IgD-negative memory B cell (primary cell): ENCODE data around the gene PIH1D1. TPM values are rescaled to one million over a fixed set of nuclear protein-coding genes. Genes with fewer than 3 reads are reported as not detected.

ENCODE experiments used
- H3K27ac Mint-ChIP-seq, 3 donors: one replicate each; pipeline ENCODE4 v1.8.0; 2020 to 2022; ENCODE audit warnings: mild to moderate bottlenecking in 3 of 3, mixed read lengths in 3 of 3, moderate library complexity in 1 of 3
- H3K27me3 Mint-ChIP-seq: one replicate; pipeline ENCODE4 v1.8.0; 2021; ENCODE audit warnings: mixed read lengths
- H3K36me3 Mint-ChIP-seq: one replicate; pipeline ENCODE4 v1.8.0; 2020; ENCODE audit warnings: mild to moderate bottlenecking, mixed read lengths
- H3K4me1 Mint-ChIP-seq, 3 donors: one replicate each; pipeline ENCODE4 v1.8.0; 2020 to 2022; ENCODE audit warnings: mixed read lengths in 3 of 3, mild to moderate bottlenecking in 1 of 3
- H3K4me3 Mint-ChIP-seq, 4 donors: one replicate each; pipeline ENCODE4 v1.8.0; 2020 to 2022; ENCODE audit warnings: mild to moderate bottlenecking in 4 of 4, mixed read lengths in 4 of 4, moderate library complexity in 3 of 4
- H3K9me3 Mint-ChIP-seq, 3 donors: one replicate each; pipeline ENCODE4 v1.8.0; 2020 to 2021; ENCODE audit warnings: mixed read lengths in 3 of 3, mild to moderate bottlenecking in 1 of 3
- polyA plus RNA-seq: library from polyadenylated mRNA; unstranded; fragments of 300-500 nt; fragmentation: Illumina TruSeq; gene quantifications from one replicate; pipeline ENCODE4 v1.2.3, GENCODE V29; 2021

PIH1D1 gene
- polyA plus RNA-seq, 1 donor from 2014 or later: 98.8 TPM

DNA sequence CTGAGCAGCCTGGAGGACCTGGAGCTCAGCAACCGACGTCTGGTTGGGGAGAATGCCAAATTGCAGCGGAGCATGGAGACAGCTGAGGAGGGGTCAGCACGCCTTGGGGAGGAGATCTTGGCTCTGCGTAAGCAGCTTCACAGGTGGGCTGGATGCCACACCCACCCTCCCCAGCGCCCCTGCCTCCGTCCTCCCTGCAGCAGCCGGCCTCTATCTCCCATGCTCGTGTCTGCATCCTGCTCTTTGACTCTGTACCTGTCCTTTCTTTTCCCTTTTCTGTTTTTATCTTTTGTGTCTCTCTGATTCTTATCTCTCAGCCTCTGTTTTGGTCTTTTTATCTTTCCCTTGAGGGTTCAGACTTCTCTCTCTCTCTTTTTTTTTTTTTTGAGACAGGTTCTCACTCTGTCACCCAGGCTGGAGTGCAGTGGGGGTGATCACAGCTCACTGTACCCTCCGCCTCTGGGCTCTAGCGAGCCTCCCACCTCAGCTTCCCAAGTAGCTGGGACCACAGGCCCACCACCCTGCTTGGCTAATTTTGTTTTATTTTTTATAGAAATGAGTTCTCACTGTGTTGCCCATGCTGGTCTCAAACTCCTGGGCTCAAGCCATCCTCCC lies 53.5 kb downstream of the PIH1D1 start:
- H3K4me3 Mint-ChIP-seq: no peak overlapping the region
- no peak overlapping the region for H3K27ac Mint-ChIP-seq
- peaks cover 0 to 5% (median 3%) of the 10 kb centered on the region in 3 donors for H3K4me1 Mint-ChIP-seq
- peaks cover 1% of the 10 kb centered on the region for H3K27me3 Mint-ChIP-seq
- no peaks in the 10 kb centered on the region for H3K36me3 Mint-ChIP-seq
- no peaks in the 10 kb centered on the region for H3K9me3 Mint-ChIP-seq

DNA sequence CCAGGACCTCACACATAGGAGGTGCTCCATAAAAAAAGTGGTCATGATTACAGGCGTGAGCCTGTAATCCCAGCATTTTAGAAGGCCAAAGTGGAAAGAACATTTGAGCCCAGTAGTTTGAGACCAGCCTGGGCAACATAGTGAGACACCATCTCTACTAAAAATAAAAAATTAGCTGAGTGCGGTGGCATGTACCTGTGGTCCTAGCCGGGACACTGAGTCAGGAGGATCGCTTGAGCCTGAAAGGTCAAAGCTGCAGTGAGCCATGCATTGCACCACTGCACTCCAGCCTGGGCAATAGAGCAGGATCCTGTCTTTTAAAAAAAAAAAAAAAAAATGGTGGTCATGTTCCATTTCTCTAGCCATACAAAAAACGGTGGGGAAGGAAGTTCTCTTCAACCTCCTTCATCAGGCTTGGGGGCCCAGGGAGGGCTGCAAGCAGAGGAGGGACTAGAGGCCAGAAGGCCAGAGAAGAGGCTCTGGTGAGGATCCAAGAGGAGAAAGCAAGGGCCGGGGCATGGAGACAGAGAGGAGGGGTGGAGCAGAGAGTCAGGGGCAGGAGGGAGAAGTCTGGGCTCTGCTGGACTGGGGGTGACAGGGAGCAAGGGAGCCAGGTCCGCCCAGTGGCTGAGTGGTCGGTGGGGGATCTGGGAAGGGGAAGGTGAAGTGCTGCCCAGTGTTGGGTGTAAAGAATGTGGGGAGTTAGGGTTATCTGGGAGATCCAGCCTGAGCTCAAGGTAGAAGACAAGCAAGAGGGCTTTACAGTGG lies 54.7 kb downstream of the PIH1D1 start:
- H3K9me3 Mint-ChIP-seq: no peaks in the 10 kb centered on the region
- H3K36me3 Mint-ChIP-seq: no peaks in the 10 kb centered on the region
- no peak overlapping the region for H3K4me3 Mint-ChIP-seq
- H3K4me1 Mint-ChIP-seq: peaks cover 2 to 7% (median 3%) of the 10 kb centered on the region in 3 donors
- peaks cover 1% of the 10 kb centered on the region for H3K27me3 Mint-ChIP-seq
- H3K27ac Mint-ChIP-seq: no peak overlapping the region

Other genes with a start within 250 kb of the PIH1D1 start
- 11.6 TPM for gene SLC6A16, start 126.6 kb downstream of the PIH1D1 start, polyA plus RNA-seq
- gene CD37, start 116.4 kb downstream of the PIH1D1 start, polyA plus RNA-seq: 754 TPM
- gene TEAD2, start 89.4 kb downstream of the PIH1D1 start, polyA plus RNA-seq: 6.3 TPM
- 1.1 TPM for gene DKKL1, start 87.9 kb downstream of the PIH1D1 start, polyA plus RNA-seq
- not detected for gene KASH5, start 63.6 kb downstream of the PIH1D1 start, polyA plus RNA-seq
- gene PTH2, start 28.4 kb downstream of the PIH1D1 start, polyA plus RNA-seq: not detected
- not detected for gene GFY, start 26.4 kb downstream of the PIH1D1 start, polyA plus RNA-seq
- gene SLC17A7, start 10.3 kb downstream of the PIH1D1 start, polyA plus RNA-seq: not detected
- gene ALDH16A1, start 1.4 kb upstream of the PIH1D1 start, polyA plus RNA-seq: 67.5 TPM
- 24.3 TPM for gene FLT3LG, start 22.4 kb upstream of the PIH1D1 start, polyA plus RNA-seq
- gene RPL13A, start 35.8 kb upstream of the PIH1D1 start, polyA plus RNA-seq: 3,792 TPM
- 3,702 TPM for gene RPS11, start 44.6 kb upstream of the PIH1D1 start, polyA plus RNA-seq
- gene FCGRT, start 60.8 kb upstream of the PIH1D1 start, polyA plus RNA-seq: 60.8 TPM
- gene RCN3, start 76.2 kb upstream of the PIH1D1 start, polyA plus RNA-seq: 3.1 TPM
- gene NOSIP, start 128.7 kb upstream of the PIH1D1 start, polyA plus RNA-seq: 144 TPM
- 0.26 TPM for gene PRRG2, start 129.5 kb upstream of the PIH1D1 start, polyA plus RNA-seq
- gene PRR12, start 139.4 kb upstream of the PIH1D1 start, polyA plus RNA-seq: 0.70 TPM
- 18.4 TPM for gene RRAS, start 188.3 kb upstream of the PIH1D1 start, polyA plus RNA-seq
- 3.4 TPM for gene SCAF1, start 190.4 kb upstream of the PIH1D1 start, polyA plus RNA-seq
- 66.0 TPM for gene IRF3, start 214.0 kb upstream of the PIH1D1 start, polyA plus RNA-seq
- gene BCL2L12, start 214.1 kb upstream of the PIH1D1 start, polyA plus RNA-seq: 16.8 TPM
- gene PRMT1, start 225.5 kb upstream of the PIH1D1 start, polyA plus RNA-seq: 187 TPM
- gene ADM5, start 237.8 kb upstream of the PIH1D1 start, polyA plus RNA-seq: 0.65 TPM
- gene CPT1C, start 239.3 kb upstream of the PIH1D1 start, polyA plus RNA-seq: not detected